Activated CD4-positive, CD25-positive, alpha-beta regulatory T cell (primary cell): ENCODE measurements around the gene STARD13.

Experiments used
- DNase-seq, 4 experiments: peaks; one replicate each; lab custom pipeline; 2025; lab: John Stamatoyannopoulos, UW

Gene STARD13

GRCh38 chr13:33083054-33083453 is 202.5 kb downstream of the STARD13 start:
- no peak for DNase-seq

- DNase-seq = no peak
These were observed 203.9 kb downstream of the STARD13 start for GRCh38 chr13:33081666-33082065.

GRCh38 chr13:33080972-33081590 is 204.5 kb downstream of the STARD13 start:
- no peak for DNase-seq

GRCh38 chr13:33079960-33080359 is 205.6 kb downstream of the STARD13 start:
- DNase-seq = no peak

- DNase-seq = no peak
These were observed 207.3 kb downstream of the STARD13 start for GRCh38 chr13:33078263-33078662.

GRCh38 chr13:33076001-33076992 is 209.3 kb downstream of the STARD13 start:
- DNase-seq = no peak

GRCh38 chr13:33073338-33073737 is 212.2 kb downstream of the STARD13 start:
- no peak for DNase-seq

- no peak for DNase-seq
These were observed 212.8 kb downstream of the STARD13 start for GRCh38 chr13:33072759-33073158.

- no peak for DNase-seq
These were observed 213.3 kb downstream of the STARD13 start for GRCh38 chr13:33072282-33072681.

- no peak for DNase-seq
These were observed 214.8 kb downstream of the STARD13 start for GRCh38 chr13:33070713-33071112.

GRCh38 chr13:33069365-33069764 is 216.2 kb downstream of the STARD13 start:
- DNase-seq = no peak

GRCh38 chr13:33066329-33066728 is 219.2 kb downstream of the STARD13 start:
- DNase-seq = no peak

GRCh38 chr13:33060815-33061214 is 224.7 kb downstream of the STARD13 start:
- DNase-seq = no peak

GRCh38 chr13:33058776-33059327 is 226.7 kb downstream of the STARD13 start:
- no peak for DNase-seq

GRCh38 chr13:33057019-33057780 is 228.4 kb downstream of the STARD13 start:
- DNase-seq = no peak

GRCh38 chr13:33053397-33054066 is 232.0 kb downstream of the STARD13 start:
- DNase-seq = no peak
